Keratinocyte (primary cell): ENCODE measurements around the gene INTS1.

Experiments used
- EZH2 ChIP-seq: IDR thresholded peaks from one replicate; pipeline ENCODE4 v1.6.1; 2012; ENCODE audit warnings: inconsistent platforms, mild to moderate bottlenecking, low read length, moderate library complexity
- TF ChIP-seq, protein P1 (sequence below), 3 experiments: IDR thresholded peaks in 1 of 3; conservative IDR thresholded peaks in 1 of 3; optimal IDR thresholded peaks in 1 of 3; 2 replicates in 2 of 3; 3 replicates in 1 of 3; pipeline versions ENCODE3 to v1.5.1; 2011; ENCODE audit warnings: low read length in 3 of 3, mild to moderate bottlenecking in 3 of 3, moderate library complexity in 2 of 3, control low read depth in 1 of 3, inconsistent platforms in 1 of 3; ENCODE audit not compliant: insufficient read depth in 2 of 3; ENCODE audit errors: extremely low read depth in 1 of 3

DNA sequence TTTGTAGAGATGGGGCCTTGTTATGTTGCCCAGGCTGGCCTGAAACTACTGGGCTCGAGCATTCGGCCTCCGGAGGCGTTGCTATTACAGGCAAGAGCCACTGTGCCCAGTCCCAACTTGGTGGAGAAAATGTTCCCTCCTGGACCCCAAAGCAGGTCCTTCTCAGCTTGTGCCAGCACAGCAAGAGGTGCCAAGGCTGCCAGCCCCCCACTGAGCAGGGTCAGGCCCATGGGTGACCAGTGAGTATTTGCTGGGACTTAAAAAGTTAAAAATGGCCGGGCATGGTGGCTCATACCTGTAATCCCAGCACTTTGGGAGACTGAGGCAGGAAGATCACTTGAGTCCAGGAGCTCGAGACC is 30.9 kb upstream of the INTS1 start:
- no peak for TF ChIP-seq EZH2
- TF ChIP-seq, protein P1, sequence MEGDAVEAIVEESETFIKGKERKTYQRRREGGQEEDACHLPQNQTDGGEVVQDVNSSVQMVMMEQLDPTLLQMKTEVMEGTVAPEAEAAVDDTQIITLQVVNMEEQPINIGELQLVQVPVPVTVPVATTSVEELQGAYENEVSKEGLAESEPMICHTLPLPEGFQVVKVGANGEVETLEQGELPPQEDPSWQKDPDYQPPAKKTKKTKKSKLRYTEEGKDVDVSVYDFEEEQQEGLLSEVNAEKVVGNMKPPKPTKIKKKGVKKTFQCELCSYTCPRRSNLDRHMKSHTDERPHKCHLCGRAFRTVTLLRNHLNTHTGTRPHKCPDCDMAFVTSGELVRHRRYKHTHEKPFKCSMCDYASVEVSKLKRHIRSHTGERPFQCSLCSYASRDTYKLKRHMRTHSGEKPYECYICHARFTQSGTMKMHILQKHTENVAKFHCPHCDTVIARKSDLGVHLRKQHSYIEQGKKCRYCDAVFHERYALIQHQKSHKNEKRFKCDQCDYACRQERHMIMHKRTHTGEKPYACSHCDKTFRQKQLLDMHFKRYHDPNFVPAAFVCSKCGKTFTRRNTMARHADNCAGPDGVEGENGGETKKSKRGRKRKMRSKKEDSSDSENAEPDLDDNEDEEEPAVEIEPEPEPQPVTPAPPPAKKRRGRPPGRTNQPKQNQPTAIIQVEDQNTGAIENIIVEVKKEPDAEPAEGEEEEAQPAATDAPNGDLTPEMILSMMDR (optimal IDR thresholded peaks at IDR 0.05 in 1 of 3, IDR thresholded peaks at IDR 0.05 in 1 of 3, conservative IDR thresholded peaks at IDR 0.05 in 1 of 3; ENCODE audit: extremely low read depth in 1 of 3, insufficient read depth in 2 of 3, low read length in 3 of 3) = no peak
